ENCODE data around the gene TVP23A.
"Not testable (repeated sequence)": the region's sequence is repeated elsewhere in the genome, so short reads cannot be mapped to it uniquely, and the experiment has no call there.

Gene TVP23A

GRCh38 chr16:10791048-10791447, 27.5 kb downstream of the TVP23A start:
- no peak for DNase-seq

- not testable (repeated sequence) for DNase-seq
Measured at GRCh38 chr16:10788630-10789029, 30.0 kb downstream of the TVP23A start.

- DNase-seq = no peak
Measured at GRCh38 chr16:10787304-10787703, 31.3 kb downstream of the TVP23A start.

- no peak for DNase-seq
Measured at GRCh38 chr16:10782628-10783027, 36.0 kb downstream of the TVP23A start.

- no peak for DNase-seq
Measured at GRCh38 chr16:10780628-10781027, 38.0 kb downstream of the TVP23A start.

GRCh38 chr16:10779908-10780307, 38.7 kb downstream of the TVP23A start:
- not testable (repeated sequence) for DNase-seq

- DNase-seq = no peak
Measured at GRCh38 chr16:10777356-10777755, 41.2 kb downstream of the TVP23A start.

- DNase-seq = not testable (repeated sequence)
Measured at GRCh38 chr16:10776923-10777322, 41.7 kb downstream of the TVP23A start.

- DNase-seq = no peak
Measured at GRCh38 chr16:10776280-10776679, 42.3 kb downstream of the TVP23A start.

- no peak for DNase-seq
Measured at GRCh38 chr16:10770907-10771306, 47.7 kb downstream of the TVP23A start.

- DNase-seq = no peak
Measured at GRCh38 chr16:10769381-10769780, 49.2 kb downstream of the TVP23A start.

- no peak for DNase-seq
Measured at GRCh38 chr16:10767127-10767526, 51.5 kb downstream of the TVP23A start.

GRCh38 chr16:10765772-10766171, 52.8 kb downstream of the TVP23A start:
- DNase-seq = no peak

- DNase-seq = no peak
Measured at GRCh38 chr16:10763456-10763855, 55.1 kb downstream of the TVP23A start.

- no peak for DNase-seq
Measured at GRCh38 chr16:10762336-10763016, 56.1 kb downstream of the TVP23A start.

- DNase-seq = no peak
Measured at GRCh38 chr16:10761373-10761772, 57.2 kb downstream of the TVP23A start.

- no peak for DNase-seq
Measured at GRCh38 chr16:10760858-10761257, 57.7 kb downstream of the TVP23A start.

GRCh38 chr16:10756574-10756973, 62.0 kb downstream of the TVP23A start:
- DNase-seq = no peak

GRCh38 chr16:10754941-10755340, 63.7 kb downstream of the TVP23A start:
- DNase-seq = no peak

GRCh38 chr16:10753670-10754069, 64.9 kb downstream of the TVP23A start:
- DNase-seq = no peak

- no peak for DNase-seq
Measured at GRCh38 chr16:10752843-10753523, 65.6 kb downstream of the TVP23A start.

- no peak for DNase-seq
Measured at GRCh38 chr16:10751291-10751697, 67.3 kb downstream of the TVP23A start.

- DNase-seq = no peak
Measured at GRCh38 chr16:10750793-10751192, 67.8 kb downstream of the TVP23A start.

GRCh38 chr16:10745841-10746240, 72.8 kb downstream of the TVP23A start:
- no peak for DNase-seq
